ENCODE results near the gene EIF4EBP2.

GRCh38 chr10:70399177-70399576, 4.8 kb upstream of the EIF4EBP2 start:
- TF ChIP-seq CTCF (IDR thresholded peaks at IDR 0.05) (no peak), POLR2A (IDR thresholded peaks at IDR 0.05) (no peak)

Measured in adrenal gland (tissue), 5 donors.